DND-41 (cell line): ENCODE measurements around the gene ZNF808.
"Not testable (repeated sequence)": the region's sequence is repeated elsewhere in the genome, so short reads cannot be mapped to it uniquely, and the experiment has no call there.

ENCODE experiments used
- ATAC-seq: fragments of 200-7000 bp; cut with Tn5 transposase; 3 replicates; pipeline ENCODE4 v1.9.1; 2021; ENCODE audit warnings: low read depth; ENCODE audit not compliant: insufficient read depth
- DNase-seq: peaks from one replicate; pipeline ENCODE4 v3.0.0-alpha.2; 2020
- H2AFZ ChIP-seq: 2 replicates; pipeline ENCODE4 v1.6.0; 2012; ENCODE audit warnings: low read depth, low read length
- H3K27ac ChIP-seq: 2 replicates; pipeline ENCODE4 v1.5.1; 2012; ENCODE audit warnings: low read length, inconsistent platforms
- H3K27me3 ChIP-seq: fragments of 200-600 bp; sonication (generic); 2 replicates; pipeline ENCODE4 v1.6.0; 2012; ENCODE audit warnings: low read length, mild to moderate bottlenecking, inconsistent platforms; ENCODE audit not compliant: insufficient read depth, poor library complexity
- H3K36me3 ChIP-seq: 2 replicates; pipeline ENCODE4 v1.5.1; 2012; ENCODE audit warnings: low read length, inconsistent platforms; ENCODE audit not compliant: insufficient read depth
- H3K4me1 ChIP-seq: 2 replicates; pipeline ENCODE4 v1.5.1; 2012; ENCODE audit warnings: mild to moderate bottlenecking, low read length; ENCODE audit not compliant: insufficient read depth
- H3K4me2 ChIP-seq: 2 replicates; pipeline ENCODE4 v1.6.0; 2012; ENCODE audit warnings: mild to moderate bottlenecking, moderate library complexity, low read length, inconsistent platforms; ENCODE audit not compliant: insufficient read depth
- H3K4me3 ChIP-seq, 2 experiments: fragments of 200-600 bp in 1 of 2; shearing (Covaris generic) in 1 of 2; 2 replicates each; pipeline ENCODE4 v1.5.1; 2012 to 2016; ENCODE audit warnings: inconsistent platforms in 2 of 2, low read length in 2 of 2, mild to moderate bottlenecking in 2 of 2, low read depth in 1 of 2, moderate library complexity in 1 of 2
- H3K79me2 ChIP-seq: 2 replicates; pipeline ENCODE4 v1.6.0; 2012; ENCODE audit warnings: low read length, inconsistent platforms; ENCODE audit not compliant: insufficient read depth
- H3K9ac ChIP-seq: 2 replicates; pipeline ENCODE4 v1.6.0; 2012; ENCODE audit warnings: low read depth, mild to moderate bottlenecking, inconsistent platforms, low read length, moderate library complexity
- H3K9me3 ChIP-seq: 2 replicates; pipeline ENCODE4 v1.5.1; 2012; ENCODE audit warnings: low read length, moderate library complexity, mild to moderate bottlenecking, inconsistent platforms; ENCODE audit not compliant: insufficient read depth, severe bottlenecking
- H4K20me1 ChIP-seq: 2 replicates; pipeline ENCODE4 v1.6.0; 2012; ENCODE audit warnings: low read length; ENCODE audit not compliant: insufficient read depth
- EZH2 ChIP-seq: IDR thresholded peaks from 3 replicates; pipeline ENCODE4 v1.6.1; 2012; ENCODE audit warnings: borderline replicate concordance, low read depth, mild to moderate bottlenecking, moderate library complexity, low read length, inconsistent platforms; ENCODE audit not compliant: severe bottlenecking
- TF ChIP-seq, protein P1 (sequence below): IDR thresholded peaks from 2 replicates; pipeline ENCODE4 v1.5.1; 2012; ENCODE audit warnings: borderline replicate concordance, low read length, moderate library complexity, mild to moderate bottlenecking; ENCODE audit not compliant: poor library complexity, severe bottlenecking; ENCODE audit errors: extremely low read depth

Gene ZNF808

DNA sequence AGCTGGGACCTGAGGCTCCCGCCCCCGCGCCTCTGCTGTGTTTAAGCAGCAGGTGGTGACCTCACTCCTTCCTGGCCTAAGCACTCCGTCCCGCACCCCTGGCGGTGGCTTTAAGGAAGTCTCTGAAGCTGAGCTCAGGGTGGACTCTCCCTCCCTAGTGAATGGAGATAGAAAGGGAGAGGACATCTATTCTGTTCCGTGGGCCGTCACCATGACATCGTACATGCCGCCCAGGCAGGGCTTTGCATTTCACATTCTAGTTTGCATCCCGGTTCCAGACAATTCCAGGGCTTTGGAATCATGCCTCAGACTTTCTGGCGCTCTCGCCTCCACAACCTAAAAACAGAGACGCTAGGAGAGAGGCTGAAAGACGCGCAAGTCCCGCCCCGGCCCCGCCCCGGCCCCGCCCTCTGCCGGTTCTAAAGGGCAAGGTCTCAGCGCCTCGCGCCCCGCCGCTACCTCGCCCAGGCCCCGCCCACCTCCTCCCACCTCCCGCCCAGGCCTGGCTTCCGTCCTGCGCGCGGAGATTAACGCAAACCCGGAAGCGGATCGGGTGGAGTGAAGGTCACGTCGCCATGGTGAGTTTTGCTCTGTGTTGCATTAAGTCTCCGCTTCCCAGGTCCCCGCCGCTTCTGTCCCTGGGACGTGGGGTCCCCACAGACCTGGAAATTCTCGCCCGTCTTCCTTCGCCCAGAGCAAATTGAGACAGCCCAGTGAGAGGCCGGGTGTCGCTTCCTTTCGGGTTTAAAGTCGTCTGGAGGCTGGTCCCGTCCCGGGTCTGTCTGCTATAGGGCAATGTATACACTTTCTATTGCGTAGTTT, at the start of gene ZNF808:
Gene ZNF808 (plus strand): TSS at position 535 of the 822 bp plus-strand sequence. CDS start 15,617 bp downstream, outside the sequence.
- DNase-seq (peak; percentile 97), ATAC-seq (peak; percentile 89)
- Histone ChIP-seq H3K79me2 (peaks cover 47% of the 10 kb centered on the region), H3K27ac (peak within 1 kb of the TSS; percentile 86), H3K4me1 (peaks cover 27% of the 10 kb centered on the region), H3K9me3 (no peaks in the 10 kb centered on the region), H3K4me3 (peak within 1 kb of the TSS; percentile 64 to 90), H3K9ac (peak within 1 kb of the TSS; percentile 79), H4K20me1 (peaks cover 3% of the 10 kb centered on the region; the same call in 1 of the 2 replicates), H2AFZ (peak within 1 kb of the TSS; percentile 97), H3K4me2 (peak within 1 kb of the TSS; percentile 95), H3K36me3 (no peaks in the 10 kb centered on the region), H3K27me3 (no peaks in the 10 kb centered on the region)
- TF ChIP-seq EZH2: no peak
- TF ChIP-seq, protein P1, sequence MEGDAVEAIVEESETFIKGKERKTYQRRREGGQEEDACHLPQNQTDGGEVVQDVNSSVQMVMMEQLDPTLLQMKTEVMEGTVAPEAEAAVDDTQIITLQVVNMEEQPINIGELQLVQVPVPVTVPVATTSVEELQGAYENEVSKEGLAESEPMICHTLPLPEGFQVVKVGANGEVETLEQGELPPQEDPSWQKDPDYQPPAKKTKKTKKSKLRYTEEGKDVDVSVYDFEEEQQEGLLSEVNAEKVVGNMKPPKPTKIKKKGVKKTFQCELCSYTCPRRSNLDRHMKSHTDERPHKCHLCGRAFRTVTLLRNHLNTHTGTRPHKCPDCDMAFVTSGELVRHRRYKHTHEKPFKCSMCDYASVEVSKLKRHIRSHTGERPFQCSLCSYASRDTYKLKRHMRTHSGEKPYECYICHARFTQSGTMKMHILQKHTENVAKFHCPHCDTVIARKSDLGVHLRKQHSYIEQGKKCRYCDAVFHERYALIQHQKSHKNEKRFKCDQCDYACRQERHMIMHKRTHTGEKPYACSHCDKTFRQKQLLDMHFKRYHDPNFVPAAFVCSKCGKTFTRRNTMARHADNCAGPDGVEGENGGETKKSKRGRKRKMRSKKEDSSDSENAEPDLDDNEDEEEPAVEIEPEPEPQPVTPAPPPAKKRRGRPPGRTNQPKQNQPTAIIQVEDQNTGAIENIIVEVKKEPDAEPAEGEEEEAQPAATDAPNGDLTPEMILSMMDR: peak; percentile 72

GRCh38 chr19:52484111-52484743, 43.2 kb upstream of the ZNF808 start:
- H3K9ac ChIP-seq, H2AFZ ChIP-seq, H3K27ac ChIP-seq, DNase-seq, H3K4me2 ChIP-seq, H3K36me3 ChIP-seq, H3K4me1 ChIP-seq, H3K79me2 ChIP-seq, ATAC-seq, H3K4me3 ChIP-seq, H3K27me3 ChIP-seq, H4K20me1 ChIP-seq: not testable (repeated sequence)
- peaks cover 20% of the 10 kb centered on the region for H3K9me3 ChIP-seq

DNA sequence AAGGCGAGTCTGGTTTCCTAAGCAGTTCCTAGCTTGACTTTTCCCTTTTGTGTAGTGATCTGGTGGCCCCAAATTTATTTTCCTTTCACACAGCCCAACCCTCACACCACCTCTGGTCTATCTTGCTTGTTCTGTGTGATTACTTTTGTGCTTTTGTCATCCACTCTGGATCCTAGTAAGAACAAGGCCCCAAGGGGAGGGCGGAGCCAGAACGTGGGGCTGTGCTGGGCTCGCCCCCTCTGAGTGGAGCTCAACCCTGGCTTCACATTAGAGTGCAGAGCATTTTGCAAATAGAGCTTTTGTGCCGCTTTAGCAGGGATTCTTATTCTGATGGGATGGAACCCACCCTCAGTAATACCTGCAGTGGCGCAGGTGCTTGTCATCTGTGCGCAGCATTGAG, 42.4 kb upstream of the ZNF808 start:
- peaks cover 15% of the 10 kb centered on the region for H3K9me3 ChIP-seq
- H3K27ac ChIP-seq, H2AFZ ChIP-seq, H3K27me3 ChIP-seq, DNase-seq, H3K4me3 ChIP-seq, H3K4me2 ChIP-seq, H3K9ac ChIP-seq, H4K20me1 ChIP-seq, H3K36me3 ChIP-seq, H3K79me2 ChIP-seq, ATAC-seq, H3K4me1 ChIP-seq: not testable (repeated sequence)

DNA sequence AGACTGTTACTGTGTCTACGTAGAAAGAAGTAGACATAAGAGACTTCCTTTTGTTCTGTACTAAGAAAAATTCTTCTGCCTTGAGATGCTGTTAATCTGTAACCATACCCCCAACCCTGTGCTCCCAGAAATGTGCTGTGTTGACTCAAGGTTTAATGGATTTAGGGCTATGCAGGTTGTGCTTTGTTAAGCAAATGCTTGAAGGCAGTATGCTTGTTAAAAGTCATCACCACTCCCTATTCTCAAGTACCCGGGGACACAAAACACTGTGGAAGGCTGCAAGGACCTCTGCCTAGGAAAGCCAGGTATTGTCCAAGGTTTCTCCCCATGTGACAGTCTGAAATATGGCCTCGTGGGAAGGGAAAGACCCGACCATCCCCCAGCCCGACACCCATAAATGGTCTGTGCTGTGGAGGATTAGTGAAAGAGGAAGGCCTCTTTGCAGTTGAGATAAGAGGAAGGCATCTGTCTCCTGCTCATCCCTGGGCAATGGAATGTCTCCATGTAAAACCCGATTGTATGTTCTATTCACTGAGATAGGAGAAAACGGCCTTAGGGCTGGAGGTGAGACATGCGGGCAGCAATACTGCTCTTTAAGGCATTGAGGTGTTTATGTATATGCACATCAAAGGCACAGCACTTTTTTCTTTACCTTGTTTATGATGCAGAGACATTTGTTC, 41.8 kb upstream of the ZNF808 start:
- H3K79me2 ChIP-seq, H3K4me1 ChIP-seq, H4K20me1 ChIP-seq, H3K4me2 ChIP-seq, DNase-seq, ATAC-seq, H3K27ac ChIP-seq, H3K27me3 ChIP-seq, H3K36me3 ChIP-seq, H3K4me3 ChIP-seq, H2AFZ ChIP-seq, H3K9ac ChIP-seq: not testable (repeated sequence)
- peaks cover 11% of the 10 kb centered on the region for H3K9me3 ChIP-seq
